Smooth muscle cell (in vitro differentiated cells): Measurements from ENCODE around the gene MRTFA. TPM values are rescaled to one million over a fixed set of nuclear protein-coding genes. Genes with fewer than 3 reads are reported as not detected.

Source experiments
- DNase-seq: peaks from one replicate; lab custom pipeline; 2025; ENCODE audit not compliant: unreplicated experiment; lab: John Stamatoyannopoulos, UW
- H2AFZ ChIP-seq: fragments of 200-600 bp; sonication (generic); 2 replicates; pipeline ENCODE4 v1.6.0; 2016; ENCODE audit warnings: antibody characterized with exemption, low read depth, mild to moderate bottlenecking
- H3F3A ChIP-seq: fragments of 200-600 bp; sonication (generic); 2 replicates; pipeline ENCODE4 v1.6.0; 2017; ENCODE audit warnings: antibody characterized with exemption, low read depth
- H3K27ac ChIP-seq: fragments of 200-600 bp; sonication (generic); 2 replicates; pipeline ENCODE4 v1.5.1; 2016; ENCODE audit warnings: low read depth, mild to moderate bottlenecking
- H3K27me3 ChIP-seq: fragments of 200-600 bp; sonication (generic); 2 replicates; pipeline ENCODE4 v1.6.1; 2016; ENCODE audit warnings: low read depth, mild to moderate bottlenecking
- H3K36me3 ChIP-seq: fragments of 200-600 bp; sonication (generic); 2 replicates; pipeline ENCODE4 v1.5.1; 2016; ENCODE audit warnings: low read depth
- H3K4me1 ChIP-seq: fragments of 200-600 bp; sonication (generic); 2 replicates; pipeline ENCODE4 v1.5.1; 2016; ENCODE audit warnings: low read depth
- H3K4me2 ChIP-seq: fragments of 200-600 bp; sonication (generic); 2 replicates; pipeline ENCODE4 v1.6.0; 2016; ENCODE audit warnings: mild to moderate bottlenecking
- H3K4me3 ChIP-seq: fragments of 200-600 bp; sonication (generic); 2 replicates; pipeline ENCODE4 v1.5.1; 2016; ENCODE audit warnings: mild to moderate bottlenecking
- H3K79me2 ChIP-seq: fragments of 200-600 bp; sonication (generic); 2 replicates; pipeline ENCODE4 v1.6.0; 2016; ENCODE audit warnings: low read depth, mild to moderate bottlenecking
- H3K9ac ChIP-seq: fragments of 200-600 bp; sonication (generic); 2 replicates; pipeline ENCODE4 v1.6.0; 2016; ENCODE audit warnings: low read depth
- H3K9me3 ChIP-seq: fragments of 200-600 bp; sonication (generic); replicated peaks from 2 replicates; pipeline ENCODE4 v1.5.1; 2016; ENCODE audit warnings: low read depth
- H4K20me1 ChIP-seq: fragments of 200-600 bp; sonication (generic); 2 replicates; pipeline ENCODE4 v1.6.0; 2016; ENCODE audit warnings: low read depth
- CTCF ChIP-seq: fragments of 200-600 bp; sonication (generic); IDR thresholded peaks from 2 replicates; pipeline ENCODE4 v1.5.1; 2017; ENCODE audit warnings: borderline replicate concordance, mild to moderate bottlenecking, antibody characterized with exemption; ENCODE audit not compliant: insufficient read depth, poor library complexity, severe bottlenecking
- WGBS: methylation state at CpG from one replicate; pipeline ENCODE4 v1.1.7; 2016; ENCODE audit warnings: low lambda C conversion rate; 5-methylcytosine and 5-hydroxymethylcytosine counted together
- polyA plus RNA-seq: library from polyadenylated mRNA; unstranded; fragments of >200 nt; fragmentation: Nextera tagmentation; extraction: Ambion mirVana; gene quantifications from 2 replicates; pipeline ENCODE4 v1.2.1, GENCODE V29; 2016
- total RNA-seq: library from RNA; depleted of rRNA; stranded (reverse); fragments of >200 nt; gene quantifications from 2 replicates; pipeline ENCODE4 v1.2.3, GENCODE V29; 2014

The MRTFA gene
- total and polyA plus RNA-seq, 2 experiments from 2014 or later: 25.5 to 41.7 TPM

- Histone ChIP-seq H3K4me2 (no peak overlapping the region), H3K9me3 (no peaks in the 10 kb centered on the region), H3K4me1 (no peaks in the 10 kb centered on the region), H3K27ac (no peak overlapping the region), H3F3A (peaks cover 8% of the 10 kb centered on the region), H3K27me3 (no peaks in the 10 kb centered on the region), H2AFZ (no peak overlapping the region), H3K4me3 (no peak overlapping the region), H3K9ac (no peak overlapping the region), H3K79me2 (no peaks in the 10 kb centered on the region), H3K36me3 (no peaks in the 10 kb centered on the region), H4K20me1 (peaks cover 42% of the 10 kb centered on the region)
- no peak for DNase-seq
- TF ChIP-seq CTCF: no peak
- WGBS: 97% methylated on average over 30 of the region's 32 CpGs
Measured at GRCh38 chr22:40407831-40408717, 228.4 kb downstream of the MRTFA start.

- DNase-seq: no peak
- no peak for TF ChIP-seq CTCF
- no peak overlapping the region for H3K4me2 ChIP-seq
- H3K79me2 ChIP-seq: no peaks in the 10 kb centered on the region
- no peaks in the 10 kb centered on the region for H3K36me3 ChIP-seq
- H3K9me3 ChIP-seq: no peaks in the 10 kb centered on the region
- no peak overlapping the region for H3K9ac ChIP-seq
- H3F3A ChIP-seq: peaks cover 2% of the 10 kb centered on the region
- no peaks in the 10 kb centered on the region for H3K4me1 ChIP-seq
- peaks cover 35% of the 10 kb centered on the region for H4K20me1 ChIP-seq
- WGBS: 95% methylated on average over 37 of the region's 37 CpGs
- H3K4me3 ChIP-seq: no peak overlapping the region
- no peaks in the 10 kb centered on the region for H3K27me3 ChIP-seq
- no peak overlapping the region for H2AFZ ChIP-seq
- no peak overlapping the region for H3K27ac ChIP-seq
Measured at GRCh38 chr22:40407021-40407761, 229.3 kb downstream of the MRTFA start.

GRCh38 chr22:40406063-40406890 lies 230.2 kb downstream of the MRTFA start:
- H3K4me1 ChIP-seq: no peaks in the 10 kb centered on the region
- no peaks in the 10 kb centered on the region for H3F3A ChIP-seq
- H4K20me1 ChIP-seq: peaks cover 27% of the 10 kb centered on the region
- no peak overlapping the region for H3K27ac ChIP-seq
- 96% methylated on average over 31 of the region's 31 CpGs for WGBS
- H3K79me2 ChIP-seq: no peaks in the 10 kb centered on the region
- H3K9ac ChIP-seq: no peak overlapping the region
- H3K9me3 ChIP-seq: no peaks in the 10 kb centered on the region
- no peak overlapping the region for H3K4me3 ChIP-seq
- DNase-seq: no peak
- no peaks in the 10 kb centered on the region for H3K27me3 ChIP-seq
- no peak for TF ChIP-seq CTCF
- H3K4me2 ChIP-seq: no peak overlapping the region
- no peaks in the 10 kb centered on the region for H3K36me3 ChIP-seq
- no peak overlapping the region for H2AFZ ChIP-seq
